Nephron progenitor cell (in vitro differentiated cells): Measurements from ENCODE around the gene UBR3.
A peak's percentile ranks its signal among the peaks of the same experiment; 100 is the strongest.
"Not testable (repeated sequence)": the region's sequence is repeated elsewhere in the genome, so short reads cannot be mapped to it uniquely, and the experiment has no call there.

Source experiments
- DNase-seq: peaks from one replicate; pipeline ENCODE4 v3.0.0; 2021
- H3K27ac Mint-ChIP-seq: 2 replicates; pipeline ENCODE4 v1.8.0; 2021; ENCODE audit warnings: mild to moderate bottlenecking, moderate library complexity, mixed read lengths
- H3K27me3 Mint-ChIP-seq: 2 replicates; pipeline ENCODE4 v1.8.0; 2021; ENCODE audit warnings: mild to moderate bottlenecking, low read depth, mixed read lengths; ENCODE audit not compliant: poor library complexity
- H3K36me3 Mint-ChIP-seq: 2 replicates; pipeline ENCODE4 v1.8.0; 2021; ENCODE audit warnings: low read depth, mixed read lengths
- H3K4me1 Mint-ChIP-seq: 2 replicates; pipeline ENCODE4 v1.8.0; 2021; ENCODE audit warnings: mixed read lengths
- H3K4me3 Mint-ChIP-seq: 2 replicates; pipeline ENCODE4 v1.8.0; 2021; ENCODE audit warnings: mild to moderate bottlenecking, moderate library complexity, mixed read lengths
- H3K9me3 Mint-ChIP-seq: 2 replicates; pipeline ENCODE4 v1.8.0; 2021; ENCODE audit warnings: mild to moderate bottlenecking, moderate library complexity, mixed read lengths
- CTCF ChIP-seq: fragments of 200-600 bp; sonication (generic); IDR thresholded peaks from 2 replicates; pipeline ENCODE4 v1.5.0; 2021; ENCODE audit warnings: antibody characterized with exemption

Gene UBR3

GRCh38 chr2:169865492-169865891, 38.2 kb downstream of the UBR3 start:
- Mint-ChIP-seq H3K4me1 (no peaks in the 10 kb centered on the region), H3K27ac (no peak overlapping the region), H3K27me3 (no peaks in the 10 kb centered on the region), H3K9me3 (peaks cover 13% of the 10 kb centered on the region), H3K4me3 (no peak overlapping the region), H3K36me3 (peaks cover 36% of the 10 kb centered on the region)
- TF ChIP-seq CTCF, result no peak
- no peak for DNase-seq

GRCh38 chr2:169866230-169866629, 39.0 kb downstream of the UBR3 start:
- H3K4me1 Mint-ChIP-seq, H3K27ac Mint-ChIP-seq, DNase-seq: not testable (repeated sequence)

GRCh38 chr2:169867579-169867978, 40.3 kb downstream of the UBR3 start:
- Mint-ChIP-seq H3K27me3 (no peaks in the 10 kb centered on the region), H3K27ac (no peak overlapping the region), H3K36me3 (peaks cover 21% of the 10 kb centered on the region), H3K4me1 (no peaks in the 10 kb centered on the region), H3K4me3 (no peak overlapping the region), H3K9me3 (peaks cover 10% of the 10 kb centered on the region)
- TF ChIP-seq CTCF, result no peak
- DNase-seq, result no peak

More at GRCh38 chr2:169866230-169866629, 39.0 kb downstream of the UBR3 start:
- peaks cover 14% of the 10 kb centered on the region for H3K9me3 Mint-ChIP-seq
- peaks cover 32% of the 10 kb centered on the region for H3K36me3 Mint-ChIP-seq
- H3K27me3 Mint-ChIP-seq, H3K4me3 Mint-ChIP-seq: not testable (repeated sequence)

- H3K4me3 Mint-ChIP-seq, result no peak overlapping the region
- no peaks in the 10 kb centered on the region for H3K27me3 Mint-ChIP-seq
- DNase-seq, result no peak
- H3K4me1 Mint-ChIP-seq, result no peaks in the 10 kb centered on the region
- peaks cover 10% of the 10 kb centered on the region for H3K9me3 Mint-ChIP-seq
- H3K36me3 Mint-ChIP-seq, result peaks cover 14% of the 10 kb centered on the region
- TF ChIP-seq CTCF, result no peak
- no peak overlapping the region for H3K27ac Mint-ChIP-seq
Observed at GRCh38 chr2:169868951-169869350, 41.7 kb downstream of the UBR3 start.

- H3K4me1 Mint-ChIP-seq, H3K27me3 Mint-ChIP-seq, H3K27ac Mint-ChIP-seq, H3K4me3 Mint-ChIP-seq, H3K9me3 Mint-ChIP-seq, DNase-seq: not testable (repeated sequence)
- peaks cover 25% of the 10 kb centered on the region for H3K36me3 Mint-ChIP-seq
Observed at GRCh38 chr2:169871369-169871768, 44.1 kb downstream of the UBR3 start.

- no peak for DNase-seq
- H3K36me3 Mint-ChIP-seq, result peaks cover 32% of the 10 kb centered on the region
- H3K4me1 Mint-ChIP-seq, result no peaks in the 10 kb centered on the region
- H3K9me3 Mint-ChIP-seq, result peaks cover 3% of the 10 kb centered on the region
- no peak overlapping the region for H3K27ac Mint-ChIP-seq
- H3K4me3 Mint-ChIP-seq, result no peak overlapping the region
- TF ChIP-seq CTCF, result no peak
- no peaks in the 10 kb centered on the region for H3K27me3 Mint-ChIP-seq
Observed at GRCh38 chr2:169871994-169872393, 44.7 kb downstream of the UBR3 start.

- no peaks in the 10 kb centered on the region for H3K4me1 Mint-ChIP-seq
- no peaks in the 10 kb centered on the region for H3K27me3 Mint-ChIP-seq
- DNase-seq, result no peak
- H3K9me3 Mint-ChIP-seq, result no peaks in the 10 kb centered on the region
- peak overlapping the region; percentile 83 for H3K27ac Mint-ChIP-seq
- H3K36me3 Mint-ChIP-seq, result peaks cover 31% of the 10 kb centered on the region
- no peak for TF ChIP-seq CTCF
- no peak overlapping the region for H3K4me3 Mint-ChIP-seq
Observed at GRCh38 chr2:169877398-169877797, 50.1 kb downstream of the UBR3 start.
